ENCODE results near the gene REM2.

REM2 gene

DNA sequence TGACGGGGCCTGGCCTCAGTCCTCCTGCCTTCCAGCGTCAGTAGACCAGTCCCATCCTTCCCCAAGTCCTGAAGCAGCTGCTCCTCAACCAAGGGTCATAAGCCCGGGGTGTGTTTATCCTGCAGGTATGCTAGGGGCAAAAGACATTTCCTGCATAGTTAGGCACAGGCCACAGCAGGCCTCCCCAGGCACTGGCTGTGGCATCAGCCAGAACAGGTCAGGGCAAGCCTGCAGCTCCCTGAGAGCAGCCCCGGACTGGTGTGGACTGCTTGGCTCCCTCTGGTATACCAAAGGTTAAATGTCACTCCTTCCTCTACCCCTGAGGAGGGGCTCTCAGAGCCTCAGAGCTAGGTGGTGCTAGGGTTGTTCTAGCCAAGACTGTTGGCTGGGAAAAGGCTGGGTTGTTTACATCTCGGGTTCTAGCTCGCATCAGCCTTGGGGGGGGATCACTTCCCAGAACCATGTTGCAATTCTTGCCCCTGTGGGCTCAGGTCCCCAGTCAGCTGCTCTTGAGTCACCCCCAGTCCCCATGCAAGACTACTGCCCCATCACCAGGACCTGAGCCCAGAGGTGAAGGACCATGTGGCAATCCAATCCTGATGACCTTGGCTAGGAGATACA is 43.8 kb upstream of the REM2 start:
- Histone ChIP-seq H3K79me2 (ENCODE audit: low read length) (no peaks in the 10 kb centered on the region), H3K4me2 (ENCODE audit: low read depth, low read length) (no peak overlapping the region), H3K4me1 (ENCODE audit: low read length) (no peaks in the 10 kb centered on the region), H4K20me1 (ENCODE audit: insufficient read depth, low read length) (no peaks in the 10 kb centered on the region), H3K27me3 (replicated peaks; ENCODE audit: insufficient read depth, low read length) (peaks cover 6% of the 10 kb centered on the region; the same call in 1 of the 2 replicates), H3K9me2 (replicated peaks; ENCODE audit: insufficient read depth, low read length) (no peaks in the 10 kb centered on the region), H3K9me3 (replicated peaks; ENCODE audit: insufficient read depth, low read length) (no peaks in the 10 kb centered on the region), H3K27ac (ENCODE audit: low read length) (no peak overlapping the region), H3F3A (ENCODE audit: insufficient read depth, low read length) (no peaks in the 10 kb centered on the region), H3K4me3 (ENCODE audit: low read length) (no peak overlapping the region), H2AFZ (ENCODE audit: low read length) (no peak overlapping the region), H3K36me3 (replicated peaks; ENCODE audit: insufficient read depth, low read length) (no peaks in the 10 kb centered on the region), H3K9ac (ENCODE audit: low read length) (no peak overlapping the region)
- no peak for DNase-seq
- TF ChIP-seq EZH2 (optimal IDR thresholded peaks at IDR 0.05; ENCODE audit: low read depth, low read length) (no peak), EZH2phosphoT487 (IDR thresholded peaks at IDR 0.05; ENCODE audit: low read length) (no peak)
- TF ChIP-seq, protein P1, sequence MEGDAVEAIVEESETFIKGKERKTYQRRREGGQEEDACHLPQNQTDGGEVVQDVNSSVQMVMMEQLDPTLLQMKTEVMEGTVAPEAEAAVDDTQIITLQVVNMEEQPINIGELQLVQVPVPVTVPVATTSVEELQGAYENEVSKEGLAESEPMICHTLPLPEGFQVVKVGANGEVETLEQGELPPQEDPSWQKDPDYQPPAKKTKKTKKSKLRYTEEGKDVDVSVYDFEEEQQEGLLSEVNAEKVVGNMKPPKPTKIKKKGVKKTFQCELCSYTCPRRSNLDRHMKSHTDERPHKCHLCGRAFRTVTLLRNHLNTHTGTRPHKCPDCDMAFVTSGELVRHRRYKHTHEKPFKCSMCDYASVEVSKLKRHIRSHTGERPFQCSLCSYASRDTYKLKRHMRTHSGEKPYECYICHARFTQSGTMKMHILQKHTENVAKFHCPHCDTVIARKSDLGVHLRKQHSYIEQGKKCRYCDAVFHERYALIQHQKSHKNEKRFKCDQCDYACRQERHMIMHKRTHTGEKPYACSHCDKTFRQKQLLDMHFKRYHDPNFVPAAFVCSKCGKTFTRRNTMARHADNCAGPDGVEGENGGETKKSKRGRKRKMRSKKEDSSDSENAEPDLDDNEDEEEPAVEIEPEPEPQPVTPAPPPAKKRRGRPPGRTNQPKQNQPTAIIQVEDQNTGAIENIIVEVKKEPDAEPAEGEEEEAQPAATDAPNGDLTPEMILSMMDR (IDR thresholded peaks at IDR 0.05; ENCODE audit: low read length), result no peak

DNA sequence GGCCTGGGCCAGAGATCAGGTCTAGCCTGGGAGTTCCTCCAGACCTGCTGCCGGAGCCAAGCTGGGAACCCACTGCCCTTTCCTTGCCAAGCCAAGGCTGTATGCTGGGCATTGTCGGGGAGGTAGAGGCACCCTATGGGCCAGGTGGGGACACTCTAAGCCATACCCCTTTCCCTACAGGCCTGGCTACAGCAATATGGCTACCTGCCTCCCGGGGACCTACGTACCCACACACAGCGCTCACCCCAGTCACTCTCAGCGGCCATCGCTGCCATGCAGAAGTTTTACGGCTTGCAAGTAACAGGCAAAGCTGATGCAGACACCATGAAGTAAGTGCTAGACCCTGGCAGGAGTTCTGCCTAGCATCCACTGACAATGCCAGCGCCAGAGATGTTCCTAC is 41.7 kb upstream of the REM2 start:
- H4K20me1 ChIP-seq (ENCODE audit: insufficient read depth, low read length), result no peaks in the 10 kb centered on the region
- H3K4me2 ChIP-seq (ENCODE audit: low read depth, low read length), result no peak overlapping the region
- H3K27me3 ChIP-seq (replicated peaks; ENCODE audit: insufficient read depth, low read length), result peaks cover 6% of the 10 kb centered on the region; the same call in 1 of the 2 replicates
- TF ChIP-seq, protein P1 (IDR thresholded peaks at IDR 0.05; ENCODE audit: low read length), result no peak
- no peak for TF ChIP-seq EZH2phosphoT487 (IDR thresholded peaks at IDR 0.05; ENCODE audit: low read length)
- TF ChIP-seq EZH2 (optimal IDR thresholded peaks at IDR 0.05; ENCODE audit: low read depth, low read length), result no peak
- no peak for DNase-seq
- H3K79me2 ChIP-seq (ENCODE audit: low read length), result no peaks in the 10 kb centered on the region
- H3K9ac ChIP-seq (ENCODE audit: low read length), result no peak overlapping the region
- no peak overlapping the region for H2AFZ ChIP-seq (ENCODE audit: low read length)
- H3F3A ChIP-seq (ENCODE audit: insufficient read depth, low read length), result no peaks in the 10 kb centered on the region
- no peak overlapping the region for H3K27ac ChIP-seq (ENCODE audit: low read length)
- no peaks in the 10 kb centered on the region for H3K4me1 ChIP-seq (ENCODE audit: low read length)
- H3K9me2 ChIP-seq (replicated peaks; ENCODE audit: insufficient read depth, low read length), result no peaks in the 10 kb centered on the region
- H3K36me3 ChIP-seq (replicated peaks; ENCODE audit: insufficient read depth, low read length), result no peaks in the 10 kb centered on the region
- H3K4me3 ChIP-seq (ENCODE audit: low read length), result no peak overlapping the region
- H3K9me3 ChIP-seq (replicated peaks; ENCODE audit: insufficient read depth, low read length), result no peaks in the 10 kb centered on the region

DNA sequence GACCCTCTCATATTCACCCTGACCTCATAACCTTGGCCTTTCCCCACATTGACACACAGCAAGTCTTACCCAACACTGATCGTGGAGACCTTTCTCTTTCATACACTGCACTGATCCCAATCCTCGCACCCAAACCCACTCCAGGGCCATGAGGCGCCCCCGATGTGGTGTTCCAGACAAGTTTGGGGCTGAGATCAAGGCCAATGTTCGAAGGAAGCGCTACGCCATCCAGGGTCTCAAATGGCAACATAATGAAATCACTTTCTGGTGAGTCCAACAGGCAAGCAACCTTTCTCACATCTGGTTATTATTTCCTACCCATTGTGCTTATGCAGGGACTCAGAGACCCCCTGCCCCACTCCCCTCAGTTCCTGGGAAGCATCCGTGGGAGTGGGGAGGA is 41.3 kb upstream of the REM2 start:
- DNase-seq, result no peak
- no peaks in the 10 kb centered on the region for H3K9me3 ChIP-seq (replicated peaks; ENCODE audit: insufficient read depth, low read length)
- H3K9me2 ChIP-seq (replicated peaks; ENCODE audit: insufficient read depth, low read length), result no peaks in the 10 kb centered on the region
- H2AFZ ChIP-seq (ENCODE audit: low read length), result no peak overlapping the region
- no peak overlapping the region for H3K27ac ChIP-seq (ENCODE audit: low read length)
- H3F3A ChIP-seq (ENCODE audit: insufficient read depth, low read length), result no peaks in the 10 kb centered on the region
- H3K79me2 ChIP-seq (ENCODE audit: low read length), result no peaks in the 10 kb centered on the region
- H3K4me2 ChIP-seq (ENCODE audit: low read depth, low read length), result no peak overlapping the region
- H3K4me3 ChIP-seq (ENCODE audit: low read length), result no peak overlapping the region
- no peaks in the 10 kb centered on the region for H3K4me1 ChIP-seq (ENCODE audit: low read length)
- H3K9ac ChIP-seq (ENCODE audit: low read length), result no peak overlapping the region
- H3K27me3 ChIP-seq (replicated peaks; ENCODE audit: insufficient read depth, low read length), result peaks cover 6% of the 10 kb centered on the region; the same call in 1 of the 2 replicates
- H3K36me3 ChIP-seq (replicated peaks; ENCODE audit: insufficient read depth, low read length), result no peaks in the 10 kb centered on the region
- H4K20me1 ChIP-seq (ENCODE audit: insufficient read depth, low read length), result no peaks in the 10 kb centered on the region
- TF ChIP-seq EZH2phosphoT487 (IDR thresholded peaks at IDR 0.05; ENCODE audit: low read length) (no peak), EZH2 (optimal IDR thresholded peaks at IDR 0.05; ENCODE audit: low read depth, low read length) (no peak)
- TF ChIP-seq, protein P1 (IDR thresholded peaks at IDR 0.05; ENCODE audit: low read length), result no peak
